GM21717 (cell line): ENCODE measurements around the gene LCN15.
"Not testable (repeated sequence)": the region's sequence is repeated elsewhere in the genome, so short reads cannot be mapped to it uniquely, and the experiment has no call there.

Experiments used
- ATAC-seq: cut with Tn5 transposase; IDR thresholded peaks from one replicate; pipeline ENCODE4 v1.9.1; 2021; ENCODE audit warnings: mild to moderate bottlenecking, moderate library complexity; ENCODE audit not compliant: unreplicated experiment

Gene LCN15

DNA sequence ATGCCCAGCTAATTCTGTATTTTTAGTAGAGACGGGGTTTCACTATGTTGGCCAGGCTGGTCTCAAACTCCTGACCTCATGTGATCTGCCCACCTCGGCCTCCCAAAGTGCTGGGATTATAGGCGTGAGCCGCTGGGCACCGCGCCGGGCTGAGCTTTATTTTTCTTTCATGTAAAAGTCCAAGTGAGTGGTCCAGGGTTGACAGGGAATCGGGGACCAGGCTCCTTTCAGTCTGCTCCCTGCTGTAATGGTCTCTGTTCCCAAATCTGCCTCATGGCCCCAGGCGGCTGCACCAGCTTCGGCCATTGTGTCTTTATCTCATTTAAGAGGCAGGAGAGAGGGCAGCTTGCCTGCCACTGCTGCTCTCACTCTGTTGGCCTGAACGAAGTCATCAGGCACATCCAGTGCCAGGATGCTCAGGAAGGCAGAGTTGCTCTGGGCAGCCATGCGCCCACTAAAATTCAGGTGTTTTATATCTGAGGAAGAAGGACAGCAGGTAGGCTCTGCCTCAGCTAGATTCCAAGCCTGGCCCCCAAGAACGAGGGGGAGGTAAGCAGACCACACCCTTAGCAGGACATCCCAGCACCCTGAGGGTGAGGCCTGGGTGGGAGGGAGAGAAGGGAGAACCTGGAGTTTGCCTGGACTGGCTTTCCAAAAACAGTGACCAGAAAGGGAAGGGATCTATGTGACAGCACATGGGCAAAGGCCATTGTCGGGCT, 30.1 kb upstream of the LCN15 start:
- ATAC-seq: no peak

GRCh38 chr9:136793086-136793946, 29.0 kb upstream of the LCN15 start:
- ATAC-seq: no peak

- no peak for ATAC-seq
These were observed 28.2 kb upstream of the LCN15 start for GRCh38 chr9:136792321-136793085.

GRCh38 chr9:136791516-136792276, 27.4 kb upstream of the LCN15 start:
- ATAC-seq: peak; percentile 14

- ATAC-seq: peak; percentile 80
These were observed 26.6 kb upstream of the LCN15 start, which contains the start of gene TMEM141 for GRCh38 chr9:136790640-136791515. TMEM141 (plus strand) TSS chr9:136791344; CDS start chr9:136791371, 27 bp downstream.

- ATAC-seq: no peak
These were observed 25.2 kb upstream of the LCN15 start for GRCh38 chr9:136789523-136789937.

GRCh38 chr9:136788644-136789522, 24.6 kb upstream of the LCN15 start:
- ATAC-seq: not testable (repeated sequence)

- ATAC-seq: no peak
These were observed 23.5 kb upstream of the LCN15 start for GRCh38 chr9:136787690-136788400.

- ATAC-seq: not testable (repeated sequence)
These were observed 22.7 kb upstream of the LCN15 start for GRCh38 chr9:136786983-136787382.

GRCh38 chr9:136786451-136786850, 22.1 kb upstream of the LCN15 start:
- no peak for ATAC-seq

DNA sequence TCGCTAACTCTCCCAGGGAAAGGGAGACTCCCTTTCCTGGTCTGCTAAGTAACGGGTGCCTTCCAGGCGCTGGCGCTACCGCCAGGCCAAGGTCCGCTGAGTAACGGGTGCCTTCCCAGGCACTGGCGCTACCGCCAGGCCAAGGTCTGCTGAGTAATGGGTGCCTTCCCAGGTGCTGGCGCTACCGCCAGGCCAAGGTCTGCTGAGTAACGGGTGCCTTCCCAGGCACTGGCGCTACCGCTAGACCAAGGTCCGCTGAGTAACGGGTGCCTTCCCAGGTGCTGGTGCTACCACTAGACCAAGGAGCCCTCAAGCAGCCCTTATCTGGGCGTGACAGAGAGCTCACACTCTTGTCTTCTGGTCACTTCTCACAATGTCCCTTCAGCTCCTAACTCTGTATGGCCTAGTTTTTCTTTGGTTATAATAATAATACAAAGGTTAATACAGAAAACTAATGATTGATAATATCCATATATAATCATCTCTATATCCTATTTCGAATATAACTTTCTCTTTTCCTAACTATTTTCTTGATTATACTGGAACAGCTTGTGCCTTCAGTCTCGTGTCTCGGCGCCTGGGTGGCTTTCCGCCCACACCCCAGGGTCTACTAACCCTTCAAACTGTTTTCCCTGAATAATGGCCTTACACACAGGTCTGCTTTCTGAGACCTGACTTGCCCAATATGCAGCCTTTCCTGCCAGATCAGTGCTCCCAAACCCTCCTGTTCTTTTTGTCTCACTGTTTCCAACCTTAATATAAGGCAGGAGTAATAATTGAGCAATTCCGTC, 21.4 kb upstream of the LCN15 start:
- ATAC-seq: not testable (repeated sequence)

GRCh38 chr9:136784997-136785361, 20.7 kb upstream of the LCN15 start:
- ATAC-seq: no peak

GRCh38 chr9:136784249-136784996, 20.1 kb upstream of the LCN15 start:
- ATAC-seq: no peak

DNA sequence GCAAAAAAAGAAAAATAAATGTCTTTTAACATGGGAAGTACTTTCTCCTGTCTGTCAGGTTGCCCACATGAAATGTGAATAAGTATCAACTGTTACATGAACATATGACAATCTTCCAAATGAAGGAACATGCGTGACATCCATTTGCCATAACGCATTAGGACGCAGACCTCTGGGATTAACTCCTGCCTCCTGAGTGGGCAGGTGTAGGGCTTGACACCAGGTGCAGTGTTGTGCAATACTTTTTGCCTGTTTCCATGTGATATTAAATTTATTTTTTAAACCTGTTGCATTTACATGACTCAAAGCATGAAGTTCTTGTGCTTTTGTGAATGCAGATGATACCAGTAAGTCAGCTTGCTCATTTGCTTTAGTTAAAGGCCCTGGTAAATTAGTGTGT, 18.1 kb upstream of the LCN15 start:
- no peak for ATAC-seq

GRCh38 chr9:136779808-136780207, 15.5 kb upstream of the LCN15 start:
- no peak for ATAC-seq

DNA sequence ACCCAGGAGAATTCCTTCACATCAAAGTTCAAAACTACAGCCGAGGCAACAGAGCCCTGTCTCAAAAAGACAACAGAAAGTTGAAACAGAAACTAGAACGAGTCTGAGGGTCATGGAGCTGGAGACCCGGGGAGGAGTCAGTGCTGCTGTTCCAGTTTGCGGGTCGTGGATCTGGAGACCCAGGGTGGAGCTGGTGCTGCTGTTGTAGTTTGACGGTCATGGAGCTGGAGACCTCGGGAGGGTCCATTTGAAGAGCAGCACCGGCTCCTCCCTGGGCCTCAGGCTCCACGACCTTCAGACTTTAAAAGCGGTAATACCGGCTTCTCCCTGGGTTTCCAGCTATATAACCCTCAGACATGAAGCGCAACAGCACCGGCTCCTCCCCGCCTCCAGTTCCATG, 13.0 kb upstream of the LCN15 start:
- no peak for ATAC-seq

GRCh38 chr9:136776947-136777346, 12.6 kb upstream of the LCN15 start:
- ATAC-seq: no peak
